Stimulated activated naive CD4-positive, alpha-beta T cell treated with Interleukin-2 at 50 U/mL for 16 hours (primary cell): Measurements from ENCODE around the gene LMCD1.

ENCODE experiments used
- DNase-seq: peaks from one replicate; lab custom pipeline; 2025; lab: John Stamatoyannopoulos, UW

The LMCD1 gene

GRCh38 chr3:8484409-8485140, 17.0 kb upstream of the LMCD1 start:
- no peak for DNase-seq

GRCh38 chr3:8485141-8485870, 16.3 kb upstream of the LMCD1 start:
- DNase-seq = no peak

GRCh38 chr3:8485943-8486342, 15.7 kb upstream of the LMCD1 start:
- DNase-seq = no peak

DNA sequence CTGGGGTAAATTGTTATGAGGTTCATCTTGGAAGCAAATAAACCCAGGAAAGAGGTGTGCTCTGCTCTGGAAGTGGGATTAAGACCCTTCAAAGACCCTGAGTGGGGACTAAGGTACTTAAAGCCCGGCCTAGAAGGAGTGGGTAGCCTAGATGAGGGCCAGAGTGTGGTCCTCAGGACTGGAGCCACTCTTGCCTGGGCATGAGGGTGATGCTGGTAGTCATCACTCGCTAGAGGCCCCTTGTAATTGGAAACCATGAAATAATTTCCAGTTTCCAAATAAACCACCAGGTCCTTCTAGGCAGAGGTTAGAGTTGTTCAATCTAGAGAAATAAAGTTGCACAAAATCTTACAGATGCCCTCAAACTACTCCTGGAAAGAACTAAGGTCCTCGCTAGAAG, 15.2 kb upstream of the LMCD1 start:
- no peak for DNase-seq

- no peak for DNase-seq
These were observed 14.7 kb upstream of the LMCD1 start for GRCh38 chr3:8486936-8487335.

- DNase-seq = no peak
These were observed 13.2 kb upstream of the LMCD1 start for GRCh38 chr3:8488411-8488810.

- DNase-seq = no peak
These were observed 12.7 kb upstream of the LMCD1 start for GRCh38 chr3:8488877-8489276.

- DNase-seq = no peak
These were observed 12.3 kb upstream of the LMCD1 start for GRCh38 chr3:8489278-8489792.

DNA sequence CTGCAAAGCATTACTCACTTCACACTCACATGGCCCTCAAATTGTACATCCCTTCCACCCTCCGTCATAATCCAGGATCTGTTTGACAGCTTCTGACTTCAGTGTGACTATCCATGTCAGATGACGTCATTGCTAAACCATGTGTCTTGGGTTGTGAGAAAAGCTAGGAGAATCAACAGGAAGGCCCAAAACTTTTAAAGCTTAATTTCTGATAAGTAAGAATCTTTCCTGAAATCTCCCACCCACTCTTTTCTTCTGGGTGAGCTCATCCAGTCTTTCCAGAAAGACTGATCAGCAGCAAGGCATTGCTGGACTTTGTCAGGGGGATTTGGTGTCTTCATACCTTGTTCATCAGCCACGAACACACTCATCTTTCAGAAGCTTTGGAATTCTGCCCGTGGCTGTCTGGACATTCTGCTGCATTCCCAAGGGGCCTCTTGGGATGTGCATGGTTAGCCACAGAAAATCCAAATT, 11.5 kb upstream of the LMCD1 start:
- no peak for DNase-seq

DNA sequence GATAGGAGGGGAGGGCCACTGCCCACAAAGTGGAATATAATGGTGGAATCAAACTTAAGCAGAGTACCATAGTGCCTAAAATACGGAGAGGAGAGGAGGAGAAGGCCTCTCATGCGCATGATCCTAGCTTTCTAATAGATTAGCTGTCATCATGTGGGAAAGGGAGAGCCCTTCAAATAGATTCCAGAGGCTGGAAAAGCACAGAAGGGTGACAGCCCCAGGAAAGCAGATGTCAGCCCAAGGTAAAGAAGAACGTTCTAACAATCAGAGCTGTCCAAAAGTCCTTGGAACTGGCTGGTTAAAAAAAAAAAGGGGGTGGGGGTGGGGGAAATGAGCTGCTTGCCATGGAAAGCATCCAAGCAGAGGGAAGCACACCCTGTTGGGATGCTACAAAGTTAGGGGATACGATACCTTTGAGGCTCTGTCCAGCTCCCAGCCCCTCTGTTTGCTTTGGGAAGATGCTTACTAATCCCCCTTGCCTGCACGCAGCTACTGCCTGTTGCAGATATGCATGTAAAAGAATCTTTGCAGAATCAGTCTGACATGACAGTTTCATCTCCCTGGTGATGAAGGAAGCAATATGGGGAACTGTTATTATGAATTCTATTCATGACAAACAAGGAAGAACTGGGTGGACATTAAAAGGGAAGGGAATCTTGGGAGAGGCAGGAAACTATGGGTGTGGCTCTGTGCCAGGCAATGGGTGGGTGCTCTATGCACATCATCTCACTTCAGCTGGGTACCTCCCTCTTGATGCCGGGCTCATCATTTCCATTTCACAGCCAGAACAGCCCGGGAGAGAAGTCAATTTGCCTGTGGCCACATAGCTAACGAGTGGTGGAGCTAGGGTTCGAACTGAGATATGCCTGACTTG, 10.1 kb upstream of the LMCD1 start:
- DNase-seq = no peak

- DNase-seq = no peak
These were observed 8.7 kb upstream of the LMCD1 start for GRCh38 chr3:8492744-8493511.

- no peak for DNase-seq
These were observed 7.9 kb upstream of the LMCD1 start for GRCh38 chr3:8493744-8494143.

DNA sequence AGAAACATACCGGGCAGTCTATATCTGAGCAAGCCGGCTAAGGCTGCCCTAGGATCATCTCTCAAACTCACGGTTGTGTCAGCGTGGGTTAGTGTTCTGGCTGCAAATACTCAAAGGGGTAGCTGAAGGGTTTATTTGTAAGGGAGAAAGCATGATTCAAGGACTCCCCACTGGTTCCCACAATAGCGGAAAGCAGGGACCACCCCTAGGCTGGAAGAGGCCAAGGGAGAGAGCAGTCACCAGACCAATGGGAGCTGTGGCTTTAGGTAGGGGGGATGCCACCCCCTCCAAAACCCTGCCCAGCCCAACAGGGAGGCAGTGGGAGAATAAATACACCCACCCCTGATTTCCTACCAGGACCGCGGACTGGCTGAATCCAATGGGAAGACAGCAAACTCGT, 7.3 kb upstream of the LMCD1 start:
- no peak for DNase-seq

- DNase-seq = no peak
These were observed 4.0 kb upstream of the LMCD1 start for GRCh38 chr3:8497582-8497981.

- no peak for DNase-seq
These were observed 2.4 kb upstream of the LMCD1 start for GRCh38 chr3:8499181-8499611.

- DNase-seq = no peak
These were observed 1.2 kb upstream of the LMCD1 start for GRCh38 chr3:8500319-8500988.

GRCh38 chr3:8500989-8501370, 643 bp upstream of the LMCD1 start:
- no peak for DNase-seq

- no peak for DNase-seq
These were observed 1.8 kb downstream of the LMCD1 start for GRCh38 chr3:8503461-8503860.

DNA sequence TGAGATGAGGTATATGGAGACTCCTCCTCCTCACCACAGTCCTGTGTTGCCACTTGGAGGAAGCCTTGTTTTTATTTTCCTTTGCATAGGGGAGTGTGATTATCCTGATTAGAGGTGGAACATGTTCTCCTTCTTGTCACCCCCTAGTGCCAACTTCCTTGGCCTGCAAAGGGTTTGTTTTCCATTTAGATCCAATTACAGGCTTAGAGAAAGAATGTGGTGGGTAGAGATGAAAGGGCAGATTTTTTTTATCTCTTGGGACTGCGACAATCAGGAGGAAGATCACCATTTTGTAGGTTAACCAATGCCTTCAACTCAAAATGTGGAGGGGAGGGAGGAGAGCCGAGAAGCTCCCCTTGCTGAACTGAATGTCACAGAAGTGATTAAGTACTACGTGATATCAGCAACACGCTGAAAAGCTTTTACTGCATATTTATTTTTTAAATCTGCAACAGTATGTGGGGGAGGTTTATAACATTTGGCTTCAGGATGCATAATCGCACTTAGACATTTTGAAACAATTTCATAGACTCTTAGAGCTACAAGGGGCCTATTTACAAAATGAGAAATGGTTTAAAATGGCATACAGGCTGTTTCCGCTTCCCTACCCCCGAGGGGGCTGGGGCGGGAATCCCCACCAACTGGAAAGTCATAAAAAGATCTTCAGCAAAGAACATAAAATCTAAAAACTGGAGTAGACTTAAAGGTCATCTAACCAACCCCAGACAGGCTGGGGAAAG, 2.4 kb downstream of the LMCD1 start:
- DNase-seq = no peak

DNA sequence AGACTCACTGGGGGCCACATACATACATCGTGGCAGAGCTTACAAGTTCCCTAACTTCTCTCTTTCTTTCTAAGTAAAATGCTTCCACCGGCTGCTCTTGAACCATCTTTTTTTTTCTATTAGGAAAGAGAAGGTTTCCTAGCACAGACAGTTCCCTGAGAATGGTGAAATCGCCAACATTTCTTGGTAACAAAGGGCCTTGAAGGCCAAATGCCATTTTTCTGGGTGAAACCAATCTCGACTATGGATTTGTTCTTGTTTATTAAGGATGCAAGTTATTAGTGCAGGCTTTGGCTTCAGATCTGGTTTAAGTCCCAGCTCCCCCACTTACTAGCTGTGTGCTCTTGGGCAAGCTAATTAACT, 3.0 kb downstream of the LMCD1 start:
- no peak for DNase-seq
